ENCODE results near the gene DAB1.
A peak's percentile ranks its signal among the peaks of the same experiment; 100 is the strongest.

The DAB1 gene

DNA sequence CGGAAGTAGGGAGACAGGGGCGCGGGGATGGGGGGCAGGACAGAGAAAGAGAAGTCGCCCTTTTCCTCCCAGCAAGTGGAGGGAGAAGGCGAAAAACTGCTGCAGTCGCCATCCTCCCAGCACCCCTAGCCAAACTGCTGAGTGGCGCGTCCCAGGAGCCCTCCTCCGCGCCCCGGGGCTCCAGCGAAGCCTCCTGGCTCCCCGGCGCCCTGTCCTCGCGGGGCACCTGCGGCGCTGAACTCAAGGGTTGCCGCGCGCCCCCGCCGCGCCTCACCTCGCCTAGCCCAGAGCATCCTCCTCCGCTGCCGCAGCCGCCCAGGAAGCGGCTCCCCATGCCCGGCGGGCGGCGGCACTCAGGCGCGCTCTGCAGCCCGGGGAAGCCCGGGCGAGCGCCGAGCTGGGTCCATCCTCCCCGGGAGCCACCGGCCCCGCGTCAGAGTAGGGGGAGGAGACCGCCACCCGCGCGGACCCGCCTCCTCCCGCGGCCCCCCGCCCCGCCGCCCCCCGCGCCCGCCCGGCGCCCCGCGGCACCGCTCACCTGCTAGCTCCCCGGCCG, at the start of gene DAB1:
DAB1 (minus strand) TSS at position 405 of the 556 bp plus-strand sequence. CDS start 133,030 bp downstream, outside the sequence.
- DNase-seq (ENCODE audit: low spot score): no peak

DNA sequence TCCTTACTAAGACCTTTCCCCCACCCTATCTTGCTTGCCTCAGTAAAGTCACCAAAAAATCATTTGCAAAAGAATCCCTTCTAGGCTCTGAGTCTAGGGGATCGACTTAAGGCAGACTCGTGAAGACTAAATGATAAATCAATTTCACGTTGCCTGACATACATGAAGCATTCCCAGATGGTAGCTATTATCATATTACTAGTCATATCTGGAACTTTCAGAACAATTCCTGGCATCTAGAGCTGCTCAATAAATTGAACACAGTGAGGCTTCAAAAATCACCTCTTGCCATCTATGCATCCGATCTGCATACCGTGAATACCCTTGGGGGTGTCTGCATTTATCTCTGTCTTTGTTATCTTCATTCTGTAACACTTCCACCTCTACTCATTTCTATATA, 49.6 kb upstream of the DAB1 start:
- no peak for DNase-seq (ENCODE audit: low spot score)

DNA sequence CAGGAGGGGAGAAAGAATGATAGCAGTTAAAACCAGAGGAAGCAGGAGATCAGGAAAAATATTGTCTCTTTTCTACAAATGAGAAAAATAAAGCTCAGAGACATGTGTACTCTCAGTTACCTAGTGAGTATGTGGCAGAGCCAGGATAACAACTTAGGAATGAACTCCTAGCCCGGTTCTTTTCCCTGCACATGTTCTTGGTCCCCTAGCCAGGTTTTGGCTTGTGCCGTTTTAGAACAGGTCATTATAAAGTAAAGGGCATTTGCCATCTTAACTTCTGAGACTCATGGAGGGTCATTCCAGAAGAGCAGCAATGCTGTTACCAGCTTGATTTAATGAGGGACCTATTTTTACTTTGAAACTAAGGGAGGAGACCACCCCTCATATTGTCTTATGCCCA, 48.1 kb upstream of the DAB1 start:
- no peak for DNase-seq (ENCODE audit: low spot score)

DNA sequence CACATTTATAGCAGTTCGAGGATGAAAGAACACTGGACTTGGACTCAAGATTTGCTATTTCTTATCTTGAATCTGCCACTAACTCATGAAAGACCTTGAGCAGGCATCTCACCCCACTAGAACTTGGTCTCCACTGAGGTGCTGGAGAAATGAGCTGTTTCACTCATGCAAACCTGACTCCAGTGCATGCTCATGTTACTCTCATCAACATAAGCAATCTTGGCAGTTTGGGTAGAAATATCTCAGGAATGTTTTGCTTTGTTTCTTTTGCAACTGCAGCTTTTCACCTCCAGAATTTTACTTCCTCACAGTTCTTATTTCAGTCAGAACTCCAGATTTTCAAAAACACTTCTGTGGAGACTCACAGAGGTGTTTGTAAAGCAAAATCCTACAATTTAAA, 46.2 kb upstream of the DAB1 start:
- DNase-seq (ENCODE audit: low spot score): no peak

DNA sequence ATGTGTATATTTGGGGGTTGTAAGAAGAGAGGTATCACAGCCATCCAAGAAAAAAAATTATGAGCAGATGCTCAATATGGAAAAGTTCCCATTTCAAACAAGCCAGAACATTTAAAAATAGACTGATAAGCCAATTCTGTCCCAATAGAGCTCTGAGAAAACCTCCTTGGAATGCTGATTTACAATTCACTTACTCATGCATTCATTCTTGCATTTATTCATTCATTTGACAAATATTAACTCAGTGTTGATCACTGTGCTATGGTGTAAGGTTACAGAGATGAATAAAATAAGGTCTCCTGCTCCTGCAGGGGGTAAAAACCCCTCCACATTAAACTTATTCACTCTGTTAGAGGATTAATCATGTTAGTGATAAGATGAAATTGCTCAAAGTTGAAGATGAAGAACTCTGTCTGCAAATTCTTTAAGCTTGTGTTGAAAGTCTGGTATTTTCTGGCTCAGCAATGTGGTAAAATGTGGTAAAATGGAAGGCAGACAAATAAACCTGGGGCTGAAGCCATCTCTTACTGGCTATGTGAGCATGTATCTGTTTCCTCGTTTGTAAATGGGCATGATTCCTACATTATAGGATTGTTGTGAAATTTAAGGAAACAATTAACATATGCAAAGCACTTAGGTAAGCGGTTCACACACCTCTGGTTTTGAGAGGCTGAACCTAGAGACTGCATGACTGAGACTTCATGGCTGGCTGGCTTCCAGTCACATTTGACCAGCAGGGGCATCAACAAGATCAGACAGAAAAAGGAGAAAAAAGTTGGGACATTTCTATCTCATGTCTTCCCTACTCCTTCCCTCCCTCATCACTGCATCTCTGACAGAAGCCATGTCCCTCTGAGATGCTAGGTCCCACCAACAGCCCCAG, 45.0 kb upstream of the DAB1 start:
- DNase-seq (ENCODE audit: low spot score): peak; percentile 1

DNA sequence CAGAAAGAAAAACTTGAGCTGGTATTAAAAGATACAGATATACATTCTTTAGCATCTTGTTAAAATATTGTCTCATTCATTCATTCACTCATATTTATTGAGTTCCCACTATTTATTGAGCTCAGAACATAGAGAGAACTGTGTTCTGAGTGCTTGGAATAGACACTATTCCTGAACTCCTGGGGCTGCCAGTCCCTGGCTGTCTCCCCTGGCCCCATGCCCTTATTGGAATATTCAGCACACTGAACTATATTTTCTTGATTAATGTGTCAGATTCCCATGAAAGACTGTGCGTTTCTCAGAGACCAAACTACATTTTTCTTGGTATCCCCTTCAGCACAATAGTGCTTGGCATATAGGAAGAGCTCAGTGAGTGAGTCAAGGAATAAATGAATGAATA, 44.0 kb upstream of the DAB1 start:
- DNase-seq (ENCODE audit: low spot score): no peak

DNA sequence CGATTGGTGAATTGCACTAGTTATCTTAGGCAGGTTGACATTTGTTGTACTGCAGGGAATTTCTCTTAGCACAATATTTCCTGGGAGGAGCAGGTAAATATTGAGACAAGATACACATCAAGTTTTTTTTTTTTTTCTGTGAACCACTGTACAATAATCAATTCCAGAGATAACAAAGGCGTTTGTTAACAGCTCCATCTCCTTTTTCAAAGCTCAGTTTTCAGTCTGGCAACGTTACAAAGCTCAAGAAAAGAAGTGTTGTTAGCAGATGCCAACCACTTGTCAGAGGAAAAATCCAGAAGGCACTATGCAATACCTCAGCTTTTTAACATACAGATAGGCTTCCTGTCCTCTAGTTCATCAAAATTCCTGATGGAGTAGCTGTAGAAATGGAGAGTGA, 40.9 kb upstream of the DAB1 start:
- no peak for DNase-seq (ENCODE audit: low spot score)

DNA sequence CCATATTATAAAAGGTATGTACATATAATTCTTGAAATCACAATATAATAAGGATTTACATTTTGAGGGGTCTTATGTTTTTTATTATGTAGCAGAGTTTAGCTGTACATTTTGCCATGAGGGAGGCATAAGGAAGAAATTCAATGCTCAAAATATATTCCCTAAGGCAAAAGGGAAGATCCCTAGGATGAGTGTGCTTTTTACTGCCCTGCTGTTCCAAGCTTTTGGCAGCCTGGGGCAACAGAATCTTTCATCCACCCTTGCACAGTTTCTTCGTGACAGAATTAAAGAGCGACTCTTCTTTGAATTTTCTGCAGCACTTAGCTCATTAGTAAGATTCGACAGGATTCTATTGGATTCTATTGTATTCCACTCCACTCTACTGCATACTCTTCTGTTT, 39.5 kb upstream of the DAB1 start:
- no peak for DNase-seq (ENCODE audit: low spot score)

DNA sequence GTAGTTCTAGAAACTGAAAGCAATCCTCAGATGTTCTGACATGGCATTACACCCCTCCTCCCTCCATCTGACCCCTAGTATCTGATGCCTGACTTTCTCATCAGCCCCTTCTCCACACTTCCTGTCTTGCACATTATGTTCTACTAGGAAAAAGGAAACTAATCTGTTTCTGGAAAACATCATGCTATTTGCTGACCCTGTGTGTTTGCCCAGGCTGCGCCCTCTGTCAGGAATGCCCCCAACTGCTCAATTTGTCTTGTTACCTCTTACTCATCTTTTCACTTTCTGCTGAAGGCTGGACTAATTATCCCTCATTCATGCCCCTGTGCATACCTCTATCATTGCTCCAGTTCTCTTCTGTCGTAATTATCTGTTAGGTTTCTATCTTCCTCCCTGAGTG, 37.5 kb upstream of the DAB1 start:
- DNase-seq (ENCODE audit: low spot score): no peak

DNA sequence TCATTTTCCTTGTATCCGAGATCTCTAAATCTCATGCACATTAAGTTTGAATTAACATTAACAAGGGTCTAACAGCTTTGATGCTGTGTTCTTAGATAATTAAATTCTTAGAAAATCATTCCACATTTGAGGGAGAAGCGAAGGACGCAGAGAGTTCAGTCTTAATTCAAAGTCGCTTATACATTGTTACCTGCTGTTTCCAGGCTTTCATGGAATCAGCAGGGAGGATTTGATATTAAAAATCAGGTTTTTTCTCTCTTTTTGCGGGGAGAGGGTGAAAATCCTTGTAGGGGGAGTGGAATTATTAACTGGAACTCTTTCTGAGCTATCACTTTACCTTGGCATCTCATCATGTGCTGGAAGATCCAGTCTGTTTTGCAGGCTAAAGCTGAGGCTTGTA, 27.7 kb upstream of the DAB1 start:
- DNase-seq (ENCODE audit: low spot score): no peak

DNA sequence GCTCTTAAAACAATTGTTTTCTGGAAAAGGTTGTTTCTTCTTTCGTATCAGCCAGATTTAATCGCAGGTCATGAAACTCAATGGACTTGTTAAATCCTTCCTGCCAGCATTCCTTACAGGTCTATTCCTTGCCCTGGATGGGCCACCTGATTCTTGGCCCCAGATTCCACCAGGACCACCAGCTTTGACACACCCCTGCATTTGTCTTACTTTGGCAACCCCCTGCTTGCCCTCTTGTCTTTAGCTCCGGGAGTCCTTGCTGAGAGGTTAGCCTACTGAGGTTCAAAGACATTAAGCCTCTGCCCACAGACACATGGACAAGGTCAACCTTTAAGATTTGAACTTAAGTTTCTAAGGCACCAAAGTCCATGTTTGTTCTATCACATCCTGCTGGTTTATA, 27.1 kb upstream of the DAB1 start:
- no peak for DNase-seq (ENCODE audit: low spot score)

DNA sequence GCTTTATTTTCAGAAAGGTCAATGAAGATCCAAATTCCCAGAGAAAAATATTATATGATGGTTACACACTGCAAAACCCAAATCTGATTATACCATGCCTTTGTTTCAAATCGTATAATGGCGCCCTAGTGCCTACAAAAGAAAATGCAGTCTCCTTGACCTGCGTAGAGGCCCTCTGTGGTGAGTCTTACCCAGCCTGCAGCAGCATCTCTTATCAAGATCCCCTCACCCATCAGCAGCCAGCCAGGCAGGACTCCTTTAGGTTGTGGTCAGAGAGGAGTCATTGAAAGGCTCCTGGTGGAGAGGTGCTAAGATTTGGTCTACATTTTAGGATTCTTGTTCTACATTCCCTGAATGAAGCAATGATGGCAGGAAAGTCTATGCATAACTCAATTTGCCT, 23.7 kb upstream of the DAB1 start:
- DNase-seq (ENCODE audit: low spot score): no peak

DNA sequence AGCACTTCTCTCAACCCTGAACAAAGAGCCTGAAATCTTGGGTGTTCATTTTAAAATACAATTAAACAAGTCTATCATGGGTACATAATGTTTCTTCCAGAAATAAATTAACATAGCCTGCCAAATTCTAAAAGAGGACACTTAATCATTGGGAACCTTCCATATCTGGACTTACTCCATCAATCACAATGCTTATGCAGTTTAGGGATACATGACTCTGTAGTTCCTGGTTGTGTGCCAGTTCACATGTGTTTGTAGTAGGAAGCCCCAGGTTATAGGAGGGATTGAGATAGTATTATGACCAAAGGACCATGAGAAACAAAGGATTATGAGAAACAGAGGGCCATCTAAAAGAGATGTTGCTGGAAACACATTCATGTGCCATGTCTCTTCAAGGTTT, 19.1 kb upstream of the DAB1 start:
- DNase-seq (ENCODE audit: low spot score): no peak

DNA sequence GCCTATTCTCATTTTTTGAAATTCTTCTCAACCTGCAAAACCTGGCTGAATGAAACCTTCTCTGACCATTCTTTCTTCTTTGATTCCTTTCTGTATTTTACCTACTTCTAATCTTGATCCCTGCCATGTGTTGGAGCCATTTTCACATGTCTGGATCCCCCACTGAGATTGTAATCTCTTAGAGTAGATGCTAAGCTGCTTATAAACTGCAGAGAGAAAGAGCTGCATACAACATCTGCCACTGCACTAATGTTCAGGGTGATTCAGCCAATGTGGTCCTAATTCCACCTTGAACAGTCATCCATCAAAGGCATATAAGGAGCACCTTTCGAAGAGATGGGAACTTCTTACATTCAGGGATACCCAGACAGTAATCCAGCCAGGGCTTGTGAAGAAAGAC, 16.2 kb upstream of the DAB1 start:
- DNase-seq (ENCODE audit: low spot score): no peak

DNA sequence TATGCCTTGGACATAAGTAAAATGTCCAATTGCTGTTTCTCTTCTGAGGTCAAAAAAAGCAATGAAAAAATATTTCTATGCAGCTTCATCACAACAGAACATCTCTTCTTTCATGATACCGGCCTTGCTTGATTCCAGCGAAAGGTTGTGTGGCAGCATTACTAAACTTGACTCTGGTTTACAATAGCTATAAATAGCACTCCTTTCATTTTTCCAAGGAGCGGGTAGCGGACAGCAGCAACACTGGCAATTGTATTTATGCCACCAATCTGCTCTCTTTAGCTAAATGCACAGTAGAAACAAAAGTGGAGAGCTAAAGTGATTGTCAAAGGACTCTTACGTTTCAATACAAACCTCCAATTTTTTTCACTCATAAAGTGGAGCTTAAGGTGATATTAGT, 7.5 kb upstream of the DAB1 start:
- no peak for DNase-seq (ENCODE audit: low spot score)

DNA sequence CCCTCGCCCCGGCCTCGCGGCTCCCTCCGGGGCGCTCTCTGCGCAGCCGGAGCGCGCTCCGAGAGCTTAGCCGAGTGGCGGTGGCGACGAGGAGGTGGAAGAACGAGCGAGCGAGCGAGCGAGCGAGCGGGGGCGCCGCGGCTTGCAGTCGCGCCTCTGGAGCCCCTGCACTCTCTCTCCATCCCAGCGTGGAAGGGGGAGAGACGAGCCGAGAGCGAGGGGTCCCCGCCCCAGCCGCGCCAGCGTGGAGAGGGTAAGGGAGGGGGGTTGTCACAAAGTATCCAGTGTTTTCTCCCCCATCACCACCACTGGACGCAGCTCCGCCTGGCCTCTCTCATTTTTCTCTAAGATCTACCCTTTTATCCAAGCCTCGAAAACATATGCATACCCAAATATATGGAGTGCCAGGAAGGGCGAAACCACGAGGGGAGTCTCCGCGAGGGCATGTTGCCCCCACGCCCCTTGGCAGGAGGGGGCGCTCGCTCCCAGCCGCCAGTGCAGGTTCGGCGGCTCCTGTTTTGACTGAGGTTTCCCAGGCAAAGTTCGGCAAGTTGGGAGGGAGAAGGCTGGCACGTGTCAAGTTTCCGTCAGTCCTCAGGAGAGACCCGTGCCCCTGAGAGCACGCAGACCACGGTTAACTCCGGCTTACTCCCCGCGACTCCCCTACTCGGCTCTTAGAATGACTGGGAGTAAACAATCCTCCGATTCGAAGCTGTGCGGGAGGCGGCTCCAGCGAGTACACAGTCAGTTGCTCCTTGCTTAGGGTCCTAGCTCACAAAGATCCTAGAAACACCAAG, 569 bp upstream of the DAB1 start:
- no peak for DNase-seq (ENCODE audit: low spot score)

DNA sequence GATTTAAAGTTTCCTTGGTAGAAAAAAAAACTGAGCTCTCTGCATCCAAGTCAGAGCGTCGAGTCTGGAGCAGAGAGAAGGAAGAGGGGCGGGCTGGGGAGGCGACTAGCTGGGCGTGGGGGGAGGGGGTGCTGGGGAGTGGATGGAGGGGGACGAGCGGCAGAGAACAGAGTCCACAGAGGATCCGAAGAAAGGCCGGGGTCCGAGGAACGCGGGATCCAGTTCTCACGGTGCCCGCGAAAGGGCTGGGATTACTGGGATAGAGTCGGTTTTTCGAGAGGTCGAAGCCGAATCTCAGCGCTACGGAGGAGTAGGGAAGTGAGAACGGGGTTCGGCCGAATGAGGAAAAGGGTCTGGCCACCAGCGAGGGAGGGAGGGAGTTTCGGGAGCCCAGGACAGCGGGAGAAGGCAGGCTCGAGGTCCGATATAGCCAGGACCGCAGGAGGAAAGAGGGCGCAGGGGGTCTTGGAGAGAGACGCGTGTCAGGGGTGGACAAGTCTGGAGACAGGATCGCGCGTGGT, 665 bp downstream of the DAB1 start:
- DNase-seq (ENCODE audit: low spot score): no peak

DNA sequence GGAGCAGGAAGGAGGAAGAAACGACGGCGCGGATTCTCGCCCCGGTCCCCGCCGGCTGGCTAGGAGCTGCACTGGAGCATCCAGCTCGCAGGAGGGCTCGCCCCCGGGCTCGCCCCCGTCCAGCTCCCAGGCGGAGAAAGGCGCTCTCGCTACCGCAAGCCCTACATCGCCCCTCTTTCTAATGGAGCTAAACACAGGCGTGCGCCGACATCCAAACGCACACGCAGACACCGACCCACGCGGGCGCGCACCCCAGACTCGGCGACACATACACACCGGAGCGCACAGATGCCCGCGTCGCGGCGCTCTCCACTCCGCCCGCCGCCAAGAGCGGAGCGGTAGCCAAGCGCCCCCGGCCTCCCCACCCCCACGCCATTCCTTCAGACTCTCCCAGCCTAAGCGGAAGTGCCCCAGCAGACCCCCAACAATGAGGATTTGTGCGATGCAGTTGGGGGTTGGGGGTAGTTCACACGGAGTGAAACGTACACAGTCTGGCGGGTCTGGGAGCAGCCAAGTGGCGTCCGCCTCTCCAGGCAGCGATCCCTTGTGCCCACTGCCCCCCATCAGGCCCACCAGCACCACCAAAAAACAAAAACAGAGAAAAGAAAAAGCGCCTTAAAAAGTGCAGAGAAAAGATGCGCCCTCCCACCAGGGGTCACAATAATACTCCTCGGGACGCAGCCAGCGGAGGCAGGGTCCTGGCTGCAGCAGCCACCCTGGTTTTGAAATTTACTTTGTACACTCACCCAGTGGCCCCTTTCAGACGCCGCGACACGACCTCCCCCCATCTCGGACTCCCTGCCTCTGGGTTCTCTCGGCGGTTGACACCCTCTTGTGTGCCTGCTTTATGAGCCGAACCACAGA, 1.4 kb downstream of the DAB1 start:
- DNase-seq (ENCODE audit: low spot score): no peak

DNA sequence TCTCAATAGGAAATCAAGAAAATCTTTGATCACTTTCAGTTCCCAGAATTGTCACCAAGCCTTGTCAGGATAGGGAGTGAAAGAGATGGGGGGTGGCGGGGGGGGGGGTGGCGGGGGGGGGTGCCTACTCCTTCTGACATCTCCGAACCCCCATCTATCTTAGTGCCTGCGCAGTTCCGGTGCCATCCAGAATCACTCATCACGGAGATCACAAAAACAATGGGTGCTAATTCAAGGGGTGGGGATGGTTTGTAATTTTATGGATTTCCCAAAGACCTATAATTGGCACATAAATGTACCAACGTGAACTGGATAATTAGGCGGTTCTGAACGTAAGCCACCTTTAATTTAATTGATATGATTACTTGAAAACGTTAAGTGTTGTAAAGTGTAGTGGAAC, 2.1 kb downstream of the DAB1 start:
- no peak for DNase-seq (ENCODE audit: low spot score)

DNA sequence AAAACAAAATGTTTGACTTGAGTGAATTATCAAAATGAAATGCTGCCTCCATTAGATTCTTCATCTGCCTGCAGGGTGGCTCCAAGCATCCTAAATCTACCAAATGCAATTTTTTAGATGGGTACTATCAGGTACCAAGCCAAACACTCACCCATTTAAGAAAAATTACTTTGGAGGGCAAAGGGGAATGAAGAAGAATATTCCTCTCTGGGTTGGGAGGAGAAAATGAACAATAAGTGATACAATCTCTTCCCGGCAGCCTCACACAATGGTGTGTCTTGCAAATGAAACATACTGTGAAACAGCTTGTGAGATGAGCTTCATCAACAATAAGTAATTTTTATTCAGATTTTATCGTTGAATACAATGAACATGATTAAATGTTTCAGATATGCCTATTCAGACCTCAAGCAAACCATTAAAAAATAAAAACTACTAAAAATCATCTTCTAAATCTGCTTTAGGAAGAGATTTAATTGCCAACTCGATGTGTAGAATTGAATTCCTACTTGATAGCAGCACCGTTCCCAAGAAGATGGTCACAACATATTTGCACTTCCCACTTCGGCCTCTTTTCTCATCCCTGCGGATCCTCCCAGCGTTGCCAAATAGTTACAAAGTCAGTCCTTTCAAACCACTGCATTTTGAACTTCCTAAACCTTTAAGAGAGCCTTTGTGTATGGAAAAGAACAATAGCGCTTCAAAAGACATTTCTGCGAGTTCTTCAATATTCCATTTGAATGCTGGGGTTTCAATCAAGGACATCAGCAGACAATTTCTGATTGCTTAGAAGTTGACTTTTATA, 2.7 kb downstream of the DAB1 start:
- DNase-seq (ENCODE audit: low spot score): no peak

DNA sequence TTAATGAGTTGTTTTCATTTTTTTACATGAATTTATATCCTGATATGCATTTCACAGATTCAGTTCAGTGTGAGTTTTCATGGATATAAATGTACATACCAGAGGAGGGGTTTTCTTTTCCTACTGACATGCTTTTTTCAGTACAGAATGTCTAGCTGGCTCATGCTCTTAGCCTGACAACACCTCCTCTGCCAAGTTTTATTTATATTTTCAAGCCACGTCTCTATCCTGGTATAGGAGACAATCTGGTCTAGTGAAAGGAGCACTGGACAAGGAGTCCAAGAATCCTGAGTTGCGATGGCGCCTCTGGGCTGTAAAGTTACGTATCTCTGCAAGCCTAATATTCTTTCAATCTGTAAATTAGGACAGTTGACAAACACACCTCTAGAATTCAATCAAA, 4.9 kb downstream of the DAB1 start:
- no peak for DNase-seq (ENCODE audit: low spot score)
